HepG2 (cell line): ENCODE data around the gene VEGFA. TPM values are rescaled to one million over a fixed set of nuclear protein-coding genes. Genes with fewer than 3 reads are reported as not detected.

Experiments used
- ADNP ChIP-seq: sonication (generic); formaldehyde crosslinking; IDR thresholded peaks from 2 replicates; pipeline ENCODE4 v1.4.0; 2020; ENCODE audit warnings: missing genetic modification reagents
- CCDC6 ChIP-seq: sonication (generic); formaldehyde crosslinking; IDR thresholded peaks from 2 replicates; pipeline ENCODE4 v1.8.1; 2022; ENCODE audit warnings: mild to moderate bottlenecking, missing genetic modification reagents, moderate library complexity
- CHD2 ChIP-seq: IDR thresholded peaks from 2 replicates; pipeline ENCODE4 v1.6.1; 2011; ENCODE audit warnings: low read depth, low read length, improper control_type of control experiment
- EED ChIP-seq: sonication (generic); formaldehyde crosslinking; IDR thresholded peaks from 2 replicates; pipeline ENCODE4 v1.5.0; 2020; ENCODE audit warnings: mild to moderate bottlenecking, missing genetic modification reagents
- KLF15 ChIP-seq: sonication (generic); formaldehyde crosslinking; IDR thresholded peaks from 2 replicates; pipeline ENCODE4 v1.8.1; 2023; ENCODE audit warnings: borderline replicate concordance, mild to moderate bottlenecking, inconsistent platforms, missing genetic modification reagents, mixed read lengths
- MXD1 ChIP-seq: sonication (generic); formaldehyde crosslinking; IDR thresholded peaks from 2 replicates; pipeline ENCODE4 v1.4.0; 2020; ENCODE audit warnings: mild to moderate bottlenecking, missing genetic modification reagents
- PRDM15 ChIP-seq: sonication (generic); formaldehyde crosslinking; IDR thresholded peaks from 2 replicates; pipeline ENCODE4 v1.4.0; 2020; ENCODE audit warnings: missing genetic modification reagents
- TBX2 ChIP-seq: sonication (generic); formaldehyde crosslinking; IDR thresholded peaks from 2 replicates; pipeline ENCODE4 v1.5.0; 2020; ENCODE audit warnings: missing genetic modification reagents, mild to moderate bottlenecking, borderline replicate concordance
- TOPORS ChIP-seq: sonication (generic); formaldehyde crosslinking; IDR thresholded peaks from 2 replicates; pipeline ENCODE4 v1.8.0; 2023; ENCODE audit warnings: mild to moderate bottlenecking, missing genetic modification reagents
- ZNF275 ChIP-seq: sonication (generic); formaldehyde crosslinking; IDR thresholded peaks from 2 replicates; pipeline ENCODE4 v1.8.0; 2022; ENCODE audit warnings: missing genetic modification reagents, mild to moderate bottlenecking, inconsistent platforms, borderline replicate concordance
- ZNF609 ChIP-seq: sonication (generic); formaldehyde crosslinking; IDR thresholded peaks from 2 replicates; pipeline ENCODE4 v1.4.0; 2020; ENCODE audit warnings: mild to moderate bottlenecking, missing genetic modification reagents, borderline replicate concordance
- ZNF687 ChIP-seq: sonication (generic); formaldehyde crosslinking; IDR thresholded peaks from 2 replicates; pipeline ENCODE4 v1.5.1; 2020; ENCODE audit warnings: mild to moderate bottlenecking, missing genetic modification reagents, moderate library complexity
- ZNF768 ChIP-seq: sonication (generic); formaldehyde crosslinking; IDR thresholded peaks from 2 replicates; pipeline ENCODE4 v1.4.0; 2020; ENCODE audit warnings: missing genetic modification reagents
- ZSCAN22 ChIP-seq: sonication (generic); formaldehyde crosslinking; IDR thresholded peaks from 2 replicates; pipeline ENCODE4 v1.4.0; 2020; ENCODE audit warnings: mild to moderate bottlenecking, missing genetic modification reagents
- polyA plus RNA-seq, 8 experiments: library from polyadenylated mRNA; depleted of rRNA in 3 of 8; stranded (reverse) in 7 of 8; unstranded in 1 of 8; fragments of >200 nt; fragmentation: Illumina TruSeq in 4 of 8; extraction: Trizol in 4 of 8; gene quantifications; 2 replicates each; pipeline versions ENCODE4 v1.2.1 to v1.2.3, GENCODE V29; 2011 to 2016; ENCODE audit warnings: low read depth in 4 of 8, missing spikeins in 1 of 8, mixed read lengths in 1 of 8; ENCODE audit not compliant: insufficient read depth in 1 of 8
- total RNA-seq, 5 experiments: library from RNA; depleted of rRNA; stranded (reverse); fragments of >200 nt; fragmentation: Illumina TruSeq; extraction: Trizol; gene quantifications; 2 replicates each; pipeline ENCODE4 v1.2.3, GENCODE V29; 2016; ENCODE audit warnings: low read depth in 1 of 5

The VEGFA gene
- total and polyA plus RNA-seq, 2 of the 13 experiments (the other 11 are each of a cell fraction or from before 2014, with no cell fraction given), result 68.1 to 629 TPM

- TF ChIP-seq ZNF609 (CRISPR knock-in tag), result no peak
- TF ChIP-seq ZNF768 (CRISPR knock-in tag), result peak; percentile 29; the same call in 1 of the 2 replicates
- TF ChIP-seq ZSCAN22 (CRISPR knock-in tag), result no peak
- no peak for TF ChIP-seq MXD1 (CRISPR knock-in tag)
- TF ChIP-seq EED (CRISPR knock-in tag), result no peak
- no peak for TF ChIP-seq TOPORS (CRISPR knock-in tag)
- TF ChIP-seq TBX2 (CRISPR knock-in tag), result no peak; the same call in 1 of the 2 replicates
- TF ChIP-seq PRDM15 (CRISPR knock-in tag), result no peak
- no peak for TF ChIP-seq ADNP
- no peak for TF ChIP-seq CHD2
- no peak for TF ChIP-seq KLF15 (CRISPR knock-in tag)
- peak; percentile 66 for TF ChIP-seq ZNF687 (CRISPR knock-in tag)
- no peak for TF ChIP-seq ZNF275 (CRISPR knock-in tag)
- peak; percentile 67; the same call in 1 of the 2 replicates for TF ChIP-seq CCDC6 (CRISPR knock-in tag)
Measured at GRCh38 chr6:43817192-43817591, 47.2 kb downstream of the VEGFA start (continued).
